IPS-18c (cell line): ENCODE measurements around the gene NPHP1.
"Not testable (repeated sequence)": the region's sequence is repeated elsewhere in the genome, so short reads cannot be mapped to it uniquely, and the experiment has no call there.

Source experiments
- H3K4me3 ChIP-seq: 2 replicates; pipeline ENCODE4 v1.7.0; 2013; ENCODE audit warnings: low read depth, mild to moderate bottlenecking, low read length, moderate library complexity; ENCODE audit not compliant: insufficient read depth
- H3K9me3 ChIP-seq: one replicate; pipeline ENCODE4 v1.6.1; 2013; ENCODE audit warnings: mild to moderate bottlenecking, low read length, moderate library complexity; ENCODE audit not compliant: control insufficient read depth, insufficient read depth

NPHP1 gene

GRCh38 chr2:110211938-110212858, 7.4 kb upstream of the NPHP1 start, which contains the start of gene MTLN:
TSS of gene MTLN (minus strand) at chr2:110212547. CDS start at chr2:110212525, 22 bp downstream.
- Histone ChIP-seq H3K9me3 (no peaks in the 10 kb centered on the region), H3K4me3 (peak within 1 kb of the TSS; percentile 84)

DNA sequence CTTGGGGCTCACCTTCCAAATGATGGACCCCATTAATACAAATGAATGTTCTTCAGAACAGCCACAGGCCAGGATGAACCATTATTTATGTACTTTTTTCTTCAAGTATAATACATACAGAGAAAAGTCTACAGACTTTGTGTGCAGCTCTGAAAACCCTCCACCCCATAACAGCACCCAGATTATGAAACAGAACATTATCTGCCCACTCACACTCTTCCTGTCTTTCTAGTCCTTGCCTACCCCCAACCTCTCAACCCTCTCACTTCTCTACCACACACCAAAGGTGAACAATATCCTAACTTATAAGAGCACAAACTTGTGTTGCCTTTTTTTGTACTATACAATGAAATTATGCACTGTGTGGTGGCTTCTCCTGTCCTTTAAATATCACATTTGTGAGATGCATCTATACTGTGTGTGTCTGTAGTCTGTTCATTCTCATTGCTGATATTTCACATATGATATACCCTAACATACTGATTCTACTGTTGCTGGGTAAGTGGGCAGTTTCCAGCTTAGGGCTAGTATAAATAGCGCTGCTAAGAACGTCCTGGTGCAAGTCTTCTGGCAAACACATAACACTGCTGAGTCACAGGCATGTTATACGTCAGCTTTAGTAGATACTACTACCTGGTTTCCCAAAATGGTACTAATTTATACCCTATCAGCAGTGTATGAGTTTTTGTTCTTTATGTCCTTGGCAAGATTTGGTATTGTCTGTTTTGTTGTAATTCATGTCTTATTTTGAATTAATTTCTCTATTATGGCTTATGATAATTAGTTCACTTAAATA, 1.0 kb upstream of the NPHP1 start:
- Histone ChIP-seq H3K4me3 (no peak overlapping the region), H3K9me3 (peaks cover 2% of the 10 kb centered on the region)

DNA sequence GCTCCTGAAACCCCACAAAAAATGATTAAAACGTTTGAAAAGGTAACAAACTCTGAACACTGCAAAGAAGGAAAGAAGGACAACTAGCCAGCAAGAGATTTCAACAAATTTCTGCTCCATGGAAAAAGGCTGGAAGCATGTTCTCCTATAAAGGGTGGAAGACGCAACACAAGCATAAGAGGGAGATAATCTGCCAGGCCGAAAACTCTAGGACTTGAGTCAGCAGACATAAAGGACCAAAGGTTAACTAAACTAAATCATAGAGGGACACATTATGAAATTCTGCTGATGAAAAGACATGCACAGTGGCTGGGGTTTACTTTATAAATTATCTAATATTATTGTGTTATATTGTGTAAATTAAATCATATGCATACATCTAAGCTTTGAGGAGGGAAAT, 6.8 kb downstream of the NPHP1 start:
- Histone ChIP-seq H3K9me3 (peaks cover 2% of the 10 kb centered on the region), H3K4me3 (no peak overlapping the region)

DNA sequence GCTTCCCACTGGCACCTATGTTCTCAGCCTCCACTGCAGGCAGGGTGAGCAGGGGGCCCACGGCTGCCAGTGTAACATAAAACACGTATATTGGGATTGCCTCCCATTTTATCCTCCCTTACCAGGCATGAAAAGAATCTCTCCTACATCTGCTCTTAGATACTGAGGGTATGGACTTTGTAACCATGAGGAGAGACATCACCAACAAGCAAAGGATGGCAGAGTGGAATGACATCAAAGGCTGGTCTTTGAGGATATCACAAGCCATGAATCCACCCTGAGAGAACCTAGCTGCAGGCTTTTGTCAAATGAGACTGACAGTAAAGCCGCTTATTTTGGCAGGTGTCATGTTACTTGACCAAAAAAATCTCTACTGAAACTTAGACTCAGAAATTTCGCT, 7.4 kb downstream of the NPHP1 start:
- Histone ChIP-seq H3K9me3 (peaks cover 2% of the 10 kb centered on the region), H3K4me3 (no peak overlapping the region)

- H3K4me3 ChIP-seq, H3K9me3 ChIP-seq: not testable (repeated sequence)
Measured at GRCh38 chr2:110190169-110190568, 14.6 kb downstream of the NPHP1 start.

- peaks cover 18% of the 10 kb centered on the region for H3K9me3 ChIP-seq
Measured at GRCh38 chr2:110182449-110182848, 22.4 kb downstream of the NPHP1 start.

DNA sequence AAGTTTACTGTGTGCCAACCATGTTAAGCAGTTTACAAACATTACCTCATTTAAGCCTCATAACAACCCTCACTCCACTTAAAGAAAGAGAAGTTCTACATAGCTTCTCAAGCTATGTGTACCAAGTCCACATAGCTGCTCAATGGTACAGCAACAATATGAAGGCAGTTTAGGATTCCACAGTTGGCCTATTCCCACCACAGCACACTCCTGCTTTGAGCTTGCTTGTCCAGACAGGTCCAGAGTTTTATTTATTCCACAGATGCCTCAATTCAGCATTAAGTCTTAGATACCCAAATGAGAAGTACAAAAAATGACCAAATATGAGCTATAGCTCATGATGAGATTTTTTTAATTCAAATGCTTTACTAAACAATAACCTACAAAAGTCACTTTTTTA, 24.8 kb downstream of the NPHP1 start:
- no peak overlapping the region for H3K4me3 ChIP-seq
- H3K9me3 ChIP-seq = peaks cover 18% of the 10 kb centered on the region

More at GRCh38 chr2:110182449-110182848, 22.4 kb downstream of the NPHP1 start:
- H3K4me3 ChIP-seq = no peak overlapping the region

DNA sequence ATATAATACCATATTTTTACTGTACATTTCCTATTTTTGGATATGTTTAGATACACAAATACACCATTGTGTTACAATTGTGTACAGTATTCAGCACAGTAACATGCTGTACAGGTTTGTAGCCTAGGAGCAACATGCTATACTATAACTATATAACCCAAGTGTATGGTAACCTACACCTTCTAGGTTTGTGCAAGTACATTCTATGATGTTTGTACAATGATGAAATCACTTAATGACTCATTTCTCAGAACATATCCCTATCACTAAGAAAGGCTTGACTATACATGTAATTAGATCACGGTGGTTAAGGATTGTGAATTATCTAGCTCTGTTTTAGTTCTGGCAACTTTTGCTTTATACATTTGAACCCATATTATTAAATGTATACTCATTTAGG, 31.3 kb downstream of the NPHP1 start:
- H3K4me3 ChIP-seq = no peak overlapping the region
- no peaks in the 10 kb centered on the region for H3K9me3 ChIP-seq

GRCh38 chr2:110172506-110172905, 32.3 kb downstream of the NPHP1 start:
- no peaks in the 10 kb centered on the region for H3K9me3 ChIP-seq
- no peak overlapping the region for H3K4me3 ChIP-seq

- H3K4me3 ChIP-seq = no peak overlapping the region
- H3K9me3 ChIP-seq = no peaks in the 10 kb centered on the region
Measured at GRCh38 chr2:110170102-110170501, 34.7 kb downstream of the NPHP1 start.

- Histone ChIP-seq H3K4me3 (no peak overlapping the region; the same call in 1 of the 2 replicates), H3K9me3 (no peaks in the 10 kb centered on the region)
Measured at GRCh38 chr2:110167326-110168000, 37.4 kb downstream of the NPHP1 start.

- H3K4me3 ChIP-seq = no peak overlapping the region
Measured at GRCh38 chr2:110166266-110166665, 38.5 kb downstream of the NPHP1 start.

DNA sequence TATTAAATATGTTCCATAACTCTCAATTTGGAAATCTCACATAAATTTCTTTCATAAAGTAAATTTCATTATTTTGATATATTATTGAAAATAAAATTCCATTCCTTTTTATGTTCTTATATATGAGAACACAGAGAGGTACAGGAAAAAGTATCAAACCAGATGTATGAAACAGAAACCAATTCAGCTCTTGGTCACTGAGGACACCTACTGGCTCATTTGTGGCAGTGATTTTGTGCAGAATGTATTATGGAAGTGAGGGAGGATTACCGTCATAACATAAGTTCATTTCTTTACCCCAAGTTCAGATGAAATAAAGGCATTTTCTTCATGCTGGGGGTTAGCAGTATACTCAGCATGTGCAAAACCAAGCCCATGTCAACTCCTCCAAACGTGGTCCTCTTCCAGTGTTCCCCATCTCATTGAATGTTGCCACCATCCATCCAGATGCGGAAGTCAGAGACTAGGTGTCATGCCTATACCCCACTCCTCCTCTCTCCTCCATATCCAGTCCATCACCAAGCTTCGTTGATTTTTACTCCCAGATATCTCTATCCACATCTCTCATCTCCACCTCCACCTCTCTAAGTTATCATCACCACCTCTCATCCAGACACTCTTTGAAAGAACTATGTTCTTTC, 47.5 kb downstream of the NPHP1 start:
- Histone ChIP-seq H3K4me3 (no peak overlapping the region), H3K9me3 (peaks cover 11% of the 10 kb centered on the region)

More at GRCh38 chr2:110166266-110166665, 38.5 kb downstream of the NPHP1 start:
- no peaks in the 10 kb centered on the region for H3K9me3 ChIP-seq

- peaks cover 11% of the 10 kb centered on the region for H3K9me3 ChIP-seq
- not testable (repeated sequence) for H3K4me3 ChIP-seq
Measured at GRCh38 chr2:110154828-110155227, 50.0 kb downstream of the NPHP1 start.

GRCh38 chr2:110154188-110154587, 50.6 kb downstream of the NPHP1 start:
- not testable (repeated sequence) for H3K4me3 ChIP-seq
- peaks cover 11% of the 10 kb centered on the region for H3K9me3 ChIP-seq

DNA sequence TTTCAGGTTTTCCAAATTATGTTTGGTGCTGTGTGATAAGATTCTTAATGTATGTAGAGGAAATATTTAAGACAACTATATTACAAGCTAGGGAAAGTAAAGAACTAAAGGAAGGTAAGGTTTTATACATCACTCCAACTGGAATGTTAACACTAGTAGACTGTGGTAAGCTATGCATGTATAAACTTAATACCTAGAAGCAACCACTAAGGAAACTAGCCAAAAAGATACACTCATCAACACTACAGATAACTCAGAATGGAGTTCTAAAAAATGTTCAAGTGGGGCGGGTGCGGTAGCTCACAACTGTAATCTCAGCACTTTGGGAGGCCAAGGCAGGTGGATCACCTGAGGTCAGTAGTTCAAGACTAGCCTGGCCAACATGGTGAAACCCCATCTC, 51.4 kb downstream of the NPHP1 start:
- peaks cover 11% of the 10 kb centered on the region for H3K9me3 ChIP-seq
- H3K4me3 ChIP-seq = no peak overlapping the region

GRCh38 chr2:110152943-110153342, 51.9 kb downstream of the NPHP1 start:
- H3K4me3 ChIP-seq = no peak overlapping the region
- H3K9me3 ChIP-seq = peaks cover 11% of the 10 kb centered on the region
